Measurements from ENCODE around the gene MFAP5. TPM values are rescaled to one million over a fixed set of nuclear protein-coding genes. Genes with fewer than 3 reads are reported as not detected.

MFAP5 gene
- total RNA-seq, 4 donors from 2014 or later = 1.2 to 51.7 (median 16.9) TPM

GRCh38 chr12:8678661-8679111 lies 16.1 kb upstream of the MFAP5 start:
- 55 to 63% methylated on average over 3 of the region's 3 CpGs for WGBS, 2 donors
- no peaks in the 10 kb centered on the region for H3K27me3 ChIP-seq
- H3K27ac ChIP-seq = no peak overlapping the region
- H3K4me3 ChIP-seq = no peak overlapping the region
- DNase-seq = no peak
- TF ChIP-seq POLR2A (IDR thresholded peaks at IDR 0.05) (no peak), CTCF (IDR thresholded peaks at IDR 0.05) (no peak)
- no peaks in the 10 kb centered on the region for H3K36me3 ChIP-seq
- intact Hi-C loops (cut with DNase I) = no loop called here
- H3K4me1 ChIP-seq = peaks cover 0 to 22% (median 3%) of the 10 kb centered on the region in 3 donors
- no peaks in the 10 kb centered on the region for H3K9me3 ChIP-seq

GRCh38 chr12:8677362-8677761 lies 14.7 kb upstream of the MFAP5 start:
- Histone ChIP-seq H3K27me3 (no peaks in the 10 kb centered on the region), H3K9me3 (no peaks in the 10 kb centered on the region), H3K4me1 (peaks cover 0 to 21% (median 3%) of the 10 kb centered on the region in 3 donors), H3K36me3 (no peaks in the 10 kb centered on the region), H3K4me3 (no peak overlapping the region), H3K27ac (no peak overlapping the region)
- 81 to 94% methylated on average over 3 of the region's 3 CpGs for WGBS, 2 donors
- intact Hi-C loops (cut with DNase I) = no loop called here
- TF ChIP-seq CTCF (IDR thresholded peaks at IDR 0.05) = no peak
- no peak for TF ChIP-seq POLR2A (IDR thresholded peaks at IDR 0.05)
- DNase-seq = no peak

GRCh38 chr12:8676651-8677050 lies 14.0 kb upstream of the MFAP5 start:
- H3K4me3 ChIP-seq = no peak overlapping the region
- no peaks in the 10 kb centered on the region for H3K36me3 ChIP-seq
- H3K9me3 ChIP-seq = no peaks in the 10 kb centered on the region
- TF ChIP-seq POLR2A (IDR thresholded peaks at IDR 0.05) (no peak), CTCF (IDR thresholded peaks at IDR 0.05) (no peak)
- H3K4me1 ChIP-seq = peaks cover 0 to 14% (median 1%) of the 10 kb centered on the region in 3 donors
- no peak overlapping the region for H3K27ac ChIP-seq
- 73 to 79% methylated on average over 3 to 4 of the region's 4 CpGs for WGBS, 2 donors
- intact Hi-C loops (cut with DNase I) = no loop called here
- H3K27me3 ChIP-seq = no peaks in the 10 kb centered on the region
- DNase-seq = no peak

GRCh38 chr12:8675591-8676036 lies 13.0 kb upstream of the MFAP5 start:
- Histone ChIP-seq H3K4me3 (no peak overlapping the region), H3K36me3 (no peaks in the 10 kb centered on the region), H3K9me3 (no peaks in the 10 kb centered on the region), H3K27ac (peak overlapping the region in 1 of 4 donors; percentile 36), H3K27me3 (no peaks in the 10 kb centered on the region), H3K4me1 (peaks cover 0 to 4% (median 0%) of the 10 kb centered on the region in 3 donors)
- DNase-seq = no peak
- TF ChIP-seq CTCF (IDR thresholded peaks at IDR 0.05) (no peak), POLR2A (IDR thresholded peaks at IDR 0.05) (no peak)
- 26 to 32% methylated on average over 3 of the region's 3 CpGs for WGBS, 2 donors
- intact Hi-C loops (cut with DNase I) = no loop called here

GRCh38 chr12:8672381-8672780 lies 9.8 kb upstream of the MFAP5 start:
- DNase-seq = no peak
- Histone ChIP-seq H3K4me3 (no peak overlapping the region), H3K27me3 (no peaks in the 10 kb centered on the region), H3K27ac (no peak overlapping the region), H3K4me1 (no peaks in the 10 kb centered on the region), H3K9me3 (no peaks in the 10 kb centered on the region), H3K36me3 (no peaks in the 10 kb centered on the region)
- 70 to 71% methylated on average over 5 of the region's 5 CpGs for WGBS, 2 donors
- TF ChIP-seq CTCF (IDR thresholded peaks at IDR 0.05) = no peak
- intact Hi-C loops (cut with DNase I) = no loop called here

All from esophagus squamous epithelium (tissue), 5 donors.